ENCODE data around the gene ABRACL. TPM values are rescaled to one million over a fixed set of nuclear protein-coding genes. Genes with fewer than 3 reads are reported as not detected.

Gene ABRACL
- total RNA-seq, 1 experiment from 2014 or later, result 123 TPM

GRCh38 chr6:139080255-139080920 lies 51.8 kb downstream of the ABRACL start:
- H4K5ac ChIP-seq (ENCODE audit: insufficient read length, low read depth, low read length), result no peak overlapping the region
- no peaks in the 10 kb centered on the region for H3K4me1 ChIP-seq (ENCODE audit: insufficient read depth, low read length)
- H3T11ph ChIP-seq (ENCODE audit: low read length), result no peak overlapping the region
- H3K14ac ChIP-seq (ENCODE audit: insufficient read depth, low read length), result no peak overlapping the region
- H2BK20ac ChIP-seq (ENCODE audit: low read depth, low read length, poor library complexity, severe bottlenecking), result no peak overlapping the region
- H4K91ac ChIP-seq (ENCODE audit: insufficient read length, low read depth, low read length), result no peak overlapping the region
- Mint-ChIP-seq H3K27me3 (ENCODE audit: low read depth) (no peaks in the 10 kb centered on the region), H3K36me3 (ENCODE audit: insufficient read depth in 1 of 3, low read depth in 3 of 3) (no peaks in the 10 kb centered on the region), H3K4me1 (peaks cover 6 to 11% of the 10 kb centered on the region in 2 experiments), H3K9me3 (no peaks in the 10 kb centered on the region), H3K27ac (no peak overlapping the region), H3K4me3 (no peak overlapping the region)
- no peak overlapping the region for H3K4me2 ChIP-seq (ENCODE audit: insufficient read depth, insufficient read length, low read length)
- no peaks in the 10 kb centered on the region for H3K23me2 ChIP-seq (ENCODE audit: insufficient read length, low read depth, low read length, poor library complexity, severe bottlenecking)
- no peak overlapping the region for H3K27ac ChIP-seq (ENCODE audit: insufficient read length, low read depth, low read length)
- H4K20me1 ChIP-seq (ENCODE audit: control insufficient read depth, insufficient read depth, insufficient read length), result no peaks in the 10 kb centered on the region
- no peak for DNase-seq
- no peak overlapping the region for H2BK15ac ChIP-seq (ENCODE audit: low read depth, low read length)
- TF ChIP-seq CTCF (conservative IDR thresholded peaks at IDR 0.05), result no peak
- no CpG with 5 or more reads among the region's 1 CpG for WGBS (ENCODE audit: extremely low coverage, insufficient read length, low lambda C conversion rate)
- no peaks in the 10 kb centered on the region for H3K79me1 ChIP-seq (ENCODE audit: insufficient read depth, low read depth, low read length, poor library complexity, severe bottlenecking)
- H3K27me3 ChIP-seq (ENCODE audit: insufficient read depth, low read length), result no peaks in the 10 kb centered on the region
- H3K9ac ChIP-seq (ENCODE audit: extremely low read depth, insufficient read length, low read length), result no peak overlapping the region
- H2BK12ac ChIP-seq (ENCODE audit: insufficient read length, low read depth, low read length), result no peak overlapping the region
- no peak overlapping the region for H3K18ac ChIP-seq (ENCODE audit: insufficient read length, low read depth, low read length)
- no peak overlapping the region for H2BK120ac ChIP-seq (ENCODE audit: low read depth, low read length, poor library complexity, severe bottlenecking)
- H3K79me2 ChIP-seq (ENCODE audit: insufficient read depth, low read length), result no peaks in the 10 kb centered on the region
- H2BK5ac ChIP-seq (ENCODE audit: insufficient read length, low read length), result no peak overlapping the region
- no peak overlapping the region for H3K56ac ChIP-seq (ENCODE audit: insufficient read length, low read depth, low read length)
- H3K23ac ChIP-seq (ENCODE audit: insufficient read length, low read depth, low read length), result no peak overlapping the region
- H2AFZ ChIP-seq (ENCODE audit: low read length), result no peak overlapping the region
- H3K4ac ChIP-seq (ENCODE audit: low read depth, low read length), result no peak overlapping the region
- no peaks in the 10 kb centered on the region for H3K9me3 ChIP-seq (ENCODE audit: control insufficient read depth, low read depth, low read length)
- H2AK5ac ChIP-seq (ENCODE audit: insufficient read length, low read length), result no peak overlapping the region
- no peak overlapping the region for H4K8ac ChIP-seq (replicated peaks; ENCODE audit: insufficient read length, low read depth, low read length)
